SH-SY5Y (cell line): ENCODE results near the gene SNX11.

Source experiments
- GATA2 ChIP-seq: IDR thresholded peaks from 2 replicates; pipeline ENCODE4 v1.6.1; 2011; ENCODE audit warnings: mild to moderate bottlenecking, low read depth, low read length
- GATA3 ChIP-seq: IDR thresholded peaks from 2 replicates; pipeline ENCODE4 v1.6.1; 2011; ENCODE audit warnings: low read depth, mild to moderate bottlenecking, low read length, moderate library complexity

- TF ChIP-seq GATA3 (no peak), GATA2 (no peak)
These were observed 37.4 kb upstream of the SNX11 start for GRCh38 chr17:48070195-48070594.
